H9 (cell line): Measurements from ENCODE around the gene HCFC2. TPM values are rescaled to one million over a fixed set of nuclear protein-coding genes. Genes with fewer than 3 reads are reported as not detected.
A peak's percentile ranks its signal among the peaks of the same experiment; 100 is the strongest.

ENCODE experiments used
- DNase-seq: peaks from one replicate; pipeline ENCODE4 v3.0.0-alpha.2; 2017
- H2AFZ ChIP-seq: one replicate; pipeline ENCODE4 v1.6.1; 2013; ENCODE audit warnings: mild to moderate bottlenecking, low read length, control low read depth, moderate library complexity
- H2AK5ac ChIP-seq: 2 replicates; pipeline ENCODE4 v1.6.1; 2013; ENCODE audit warnings: low read length, control low read depth, mixed read lengths; ENCODE audit not compliant: insufficient read length
- H2BK120ac ChIP-seq: one replicate; pipeline ENCODE4 v1.6.1; 2013; ENCODE audit warnings: low read depth, mild to moderate bottlenecking, low read length, control low read depth, inconsistent platforms; ENCODE audit not compliant: poor library complexity, severe bottlenecking
- H2BK12ac ChIP-seq: 2 replicates; pipeline ENCODE4 v1.6.1; 2013; ENCODE audit warnings: low read length, control low read depth, mixed read lengths, low read depth; ENCODE audit not compliant: insufficient read length
- H2BK15ac ChIP-seq: 2 replicates; pipeline ENCODE4 v1.6.1; 2013; ENCODE audit warnings: low read depth, low read length, control low read depth
- H2BK20ac ChIP-seq: one replicate; pipeline ENCODE4 v1.6.1; 2013; ENCODE audit warnings: low read depth, mild to moderate bottlenecking, low read length, control low read depth, inconsistent platforms; ENCODE audit not compliant: poor library complexity, severe bottlenecking
- H2BK5ac ChIP-seq: 2 replicates; pipeline ENCODE4 v1.6.1; 2013; ENCODE audit warnings: low read length, control low read depth, mixed read lengths; ENCODE audit not compliant: insufficient read length
- H3K14ac ChIP-seq: 2 replicates; pipeline ENCODE4 v1.6.1; 2013; ENCODE audit warnings: low read length, control low read depth; ENCODE audit not compliant: insufficient read depth
- H3K18ac ChIP-seq: 2 replicates; pipeline ENCODE4 v1.6.1; 2013; ENCODE audit warnings: low read depth, mild to moderate bottlenecking, mixed read lengths, low read length, control low read depth; ENCODE audit not compliant: insufficient read length
- H3K23ac ChIP-seq: 2 replicates; pipeline ENCODE4 v1.6.1; 2013; ENCODE audit warnings: low read length, control low read depth, mixed read lengths, low read depth; ENCODE audit not compliant: insufficient read length
- H3K23me2 ChIP-seq: 2 replicates; pipeline ENCODE4 v1.6.1; 2013; ENCODE audit warnings: low read depth, mild to moderate bottlenecking, mixed read lengths, low read length, control low read depth; ENCODE audit not compliant: insufficient read length, poor library complexity, severe bottlenecking
- H3K27ac ChIP-seq: 2 replicates; pipeline ENCODE4 v1.5.1; 2013; ENCODE audit warnings: low read length, control low read depth, mixed read lengths, low read depth; ENCODE audit not compliant: insufficient read length
- H3K27me3 ChIP-seq: 2 replicates; pipeline ENCODE4 v1.6.1; 2013; ENCODE audit warnings: low read length, control low read depth, inconsistent platforms; ENCODE audit not compliant: insufficient read depth
- H3K4ac ChIP-seq: 2 replicates; pipeline ENCODE4 v1.6.1; 2013; ENCODE audit warnings: low read depth, mild to moderate bottlenecking, control low read depth, inconsistent platforms, low read length, moderate library complexity
- H3K4me1 ChIP-seq: 2 replicates; pipeline ENCODE4 v1.6.1; 2013; ENCODE audit warnings: low read length, control low read depth, inconsistent platforms; ENCODE audit not compliant: insufficient read depth
- H3K4me2 ChIP-seq: 2 replicates; pipeline ENCODE4 v1.6.1; 2013; ENCODE audit warnings: low read length, control low read depth, mixed read lengths; ENCODE audit not compliant: insufficient read length, insufficient read depth
- H3K56ac ChIP-seq: 2 replicates; pipeline ENCODE4 v1.6.1; 2013; ENCODE audit warnings: low read depth, mild to moderate bottlenecking, mixed read lengths, low read length, control low read depth; ENCODE audit not compliant: insufficient read length
- H3K79me1 ChIP-seq: 2 replicates; pipeline ENCODE4 v1.6.1; 2013; ENCODE audit warnings: low read depth, mild to moderate bottlenecking, moderate library complexity, low read length, control low read depth, inconsistent platforms; ENCODE audit not compliant: insufficient read depth, poor library complexity, severe bottlenecking
- H3K79me2 ChIP-seq: 2 replicates; pipeline ENCODE4 v1.6.1; 2013; ENCODE audit warnings: low read length, control low read depth, inconsistent platforms; ENCODE audit not compliant: insufficient read depth
- H3K9ac ChIP-seq: 2 replicates; pipeline ENCODE4 v1.6.1; 2013; ENCODE audit warnings: low read length, control low read depth, mixed read lengths; ENCODE audit not compliant: insufficient read length; ENCODE audit errors: extremely low read depth
- H3K9me3 ChIP-seq: one replicate; pipeline ENCODE4 v1.6.1; 2013; ENCODE audit warnings: low read depth, low read length, inconsistent platforms; ENCODE audit not compliant: control insufficient read depth
- H3T11ph ChIP-seq: one replicate; pipeline ENCODE4 v1.6.1; 2013; ENCODE audit warnings: mild to moderate bottlenecking, low read length, control low read depth, inconsistent platforms
- H4K20me1 ChIP-seq: one replicate; pipeline ENCODE4 v1.6.1; 2013; ENCODE audit not compliant: control insufficient read depth, insufficient read length, insufficient read depth
- H4K5ac ChIP-seq: 2 replicates; pipeline ENCODE4 v1.6.1; 2013; ENCODE audit warnings: low read depth, mild to moderate bottlenecking, mixed read lengths, low read length, control low read depth; ENCODE audit not compliant: insufficient read length
- H4K8ac ChIP-seq: replicated peaks from 2 replicates; pipeline ENCODE4 v1.6.1; 2013; ENCODE audit warnings: low read length, control low read depth, mixed read lengths, low read depth; ENCODE audit not compliant: insufficient read length
- H4K91ac ChIP-seq: 2 replicates; pipeline ENCODE4 v1.6.1; 2013; ENCODE audit warnings: low read depth, mild to moderate bottlenecking, moderate library complexity, mixed read lengths, low read length, control low read depth; ENCODE audit not compliant: insufficient read length
- H3K27ac Mint-ChIP-seq, 3 experiments: 2 replicates in 2 of 3; 3 replicates in 1 of 3; pipeline ENCODE4 v1.8.0; 2020 to 2021; ENCODE audit warnings: mixed read lengths in 3 of 3, mild to moderate bottlenecking in 1 of 3, moderate library complexity in 1 of 3
- H3K27me3 Mint-ChIP-seq: 2 replicates; pipeline ENCODE4 v1.8.0; 2021; ENCODE audit warnings: low read depth, mild to moderate bottlenecking, moderate library complexity, mixed read lengths
- H3K36me3 Mint-ChIP-seq, 3 experiments: 2 replicates in 2 of 3; 3 replicates in 1 of 3; pipeline ENCODE4 v1.8.0; 2020 to 2021; ENCODE audit warnings: low read depth in 3 of 3, mixed read lengths in 3 of 3; ENCODE audit not compliant: insufficient read depth in 1 of 3
- H3K4me1 Mint-ChIP-seq, 2 experiments: 2 replicates each; pipeline ENCODE4 v1.8.0; 2020; ENCODE audit warnings: mixed read lengths in 2 of 2
- H3K4me3 Mint-ChIP-seq, 2 experiments: 2 replicates in 1 of 2; 3 replicates in 1 of 2; pipeline ENCODE4 v1.8.0; 2020 to 2021; ENCODE audit warnings: mild to moderate bottlenecking in 2 of 2, mixed read lengths in 2 of 2, moderate library complexity in 1 of 2
- H3K9me3 Mint-ChIP-seq, 2 experiments: 2 replicates in 1 of 2; 3 replicates in 1 of 2; pipeline ENCODE4 v1.8.0; 2020; ENCODE audit warnings: mild to moderate bottlenecking in 2 of 2, mixed read lengths in 2 of 2, moderate library complexity in 1 of 2
- WGBS: extraction: QIAGEN DNeasy Blood & Tissue Kit; methylation state at CpG from one replicate; pipeline ENCODE4 v1.1.7; 2013; ENCODE audit warnings: missing lambda C conversion rate, low lambda C conversion rate, mixed read lengths; ENCODE audit not compliant: insufficient read length; ENCODE audit errors: extremely low coverage; 5-methylcytosine and 5-hydroxymethylcytosine counted together
- total RNA-seq: library from RNA; stranded (reverse); gene quantifications from 2 replicates; pipeline ENCODE4 v1.2.1, GENCODE V29; 2021
- TF ChIP-seq, protein P1 (sequence below): fragments of 200-600 bp; sonication (generic); conservative IDR thresholded peaks from 3 replicates; pipeline ENCODE4 v1.8.0; 2021; ENCODE audit warnings: antibody characterized with exemption, mild to moderate bottlenecking

HCFC2 gene
- total RNA-seq, 1 experiment from 2014 or later = 1.9 TPM

- no peak overlapping the region for H2AFZ ChIP-seq
- peak overlapping the region; percentile 21 for H3K9ac ChIP-seq
- H3K27ac Mint-ChIP-seq = peak overlapping the region in 1 of 3 experiments; percentile 29; a peak in 1 of 7 replicates
These were observed 74.4 kb downstream of the HCFC2 start for GRCh38 chr12:104138797-104139152.

More at GRCh38 chr12:104138797-104139152, 74.4 kb downstream of the HCFC2 start:
- Histone ChIP-seq H3K9me3 (no peaks in the 10 kb centered on the region), H3K4ac (no peak overlapping the region), H3K14ac (peak overlapping the region; percentile 60), H3K79me1 (no peaks in the 10 kb centered on the region), H2BK20ac (no peak overlapping the region), H3K18ac (no peak overlapping the region), H4K5ac (no peak overlapping the region), H4K8ac (no peak overlapping the region), H3K23me2 (peaks cover 8% of the 10 kb centered on the region), H3K56ac (no peak overlapping the region), H3T11ph (no peak overlapping the region), H3K4me1 (no peaks in the 10 kb centered on the region; the same call in 1 of the 2 replicates), H4K20me1 (no peaks in the 10 kb centered on the region), H4K91ac (no peak overlapping the region), H3K27me3 (no peaks in the 10 kb centered on the region), H3K23ac (no peak overlapping the region), H3K4me2 (peak overlapping the region; percentile 39), H2BK15ac (no peak overlapping the region), H2BK5ac (no peak overlapping the region), H2BK120ac (no peak overlapping the region), H3K79me2 (peaks cover 9% of the 10 kb centered on the region; the same call in 1 of the 2 replicates), H2BK12ac (no peak overlapping the region), H3K27ac (no peak overlapping the region), H2AK5ac (no peak overlapping the region)
- no peaks in the 10 kb centered on the region for H3K9me3 Mint-ChIP-seq
- TF ChIP-seq, protein P1, sequence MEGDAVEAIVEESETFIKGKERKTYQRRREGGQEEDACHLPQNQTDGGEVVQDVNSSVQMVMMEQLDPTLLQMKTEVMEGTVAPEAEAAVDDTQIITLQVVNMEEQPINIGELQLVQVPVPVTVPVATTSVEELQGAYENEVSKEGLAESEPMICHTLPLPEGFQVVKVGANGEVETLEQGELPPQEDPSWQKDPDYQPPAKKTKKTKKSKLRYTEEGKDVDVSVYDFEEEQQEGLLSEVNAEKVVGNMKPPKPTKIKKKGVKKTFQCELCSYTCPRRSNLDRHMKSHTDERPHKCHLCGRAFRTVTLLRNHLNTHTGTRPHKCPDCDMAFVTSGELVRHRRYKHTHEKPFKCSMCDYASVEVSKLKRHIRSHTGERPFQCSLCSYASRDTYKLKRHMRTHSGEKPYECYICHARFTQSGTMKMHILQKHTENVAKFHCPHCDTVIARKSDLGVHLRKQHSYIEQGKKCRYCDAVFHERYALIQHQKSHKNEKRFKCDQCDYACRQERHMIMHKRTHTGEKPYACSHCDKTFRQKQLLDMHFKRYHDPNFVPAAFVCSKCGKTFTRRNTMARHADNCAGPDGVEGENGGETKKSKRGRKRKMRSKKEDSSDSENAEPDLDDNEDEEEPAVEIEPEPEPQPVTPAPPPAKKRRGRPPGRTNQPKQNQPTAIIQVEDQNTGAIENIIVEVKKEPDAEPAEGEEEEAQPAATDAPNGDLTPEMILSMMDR = no peak
- H3K4me3 Mint-ChIP-seq = peak overlapping the region; percentile 54 to 75
- peaks cover 22% of the 10 kb centered on the region in 2 experiments for H3K4me1 Mint-ChIP-seq
- WGBS = no CpG with 5 or more reads among the region's 7 CpGs
- H3K36me3 Mint-ChIP-seq = no peaks in the 10 kb centered on the region
- peak; percentile 45 for DNase-seq
- H3K27me3 Mint-ChIP-seq = peaks cover 15% of the 10 kb centered on the region
